Measurements from ENCODE around the gene CHERP.
"Not testable (repeated sequence)": the region's sequence is repeated elsewhere in the genome, so short reads cannot be mapped to it uniquely, and the experiment has no call there.

CHERP gene

DNA sequence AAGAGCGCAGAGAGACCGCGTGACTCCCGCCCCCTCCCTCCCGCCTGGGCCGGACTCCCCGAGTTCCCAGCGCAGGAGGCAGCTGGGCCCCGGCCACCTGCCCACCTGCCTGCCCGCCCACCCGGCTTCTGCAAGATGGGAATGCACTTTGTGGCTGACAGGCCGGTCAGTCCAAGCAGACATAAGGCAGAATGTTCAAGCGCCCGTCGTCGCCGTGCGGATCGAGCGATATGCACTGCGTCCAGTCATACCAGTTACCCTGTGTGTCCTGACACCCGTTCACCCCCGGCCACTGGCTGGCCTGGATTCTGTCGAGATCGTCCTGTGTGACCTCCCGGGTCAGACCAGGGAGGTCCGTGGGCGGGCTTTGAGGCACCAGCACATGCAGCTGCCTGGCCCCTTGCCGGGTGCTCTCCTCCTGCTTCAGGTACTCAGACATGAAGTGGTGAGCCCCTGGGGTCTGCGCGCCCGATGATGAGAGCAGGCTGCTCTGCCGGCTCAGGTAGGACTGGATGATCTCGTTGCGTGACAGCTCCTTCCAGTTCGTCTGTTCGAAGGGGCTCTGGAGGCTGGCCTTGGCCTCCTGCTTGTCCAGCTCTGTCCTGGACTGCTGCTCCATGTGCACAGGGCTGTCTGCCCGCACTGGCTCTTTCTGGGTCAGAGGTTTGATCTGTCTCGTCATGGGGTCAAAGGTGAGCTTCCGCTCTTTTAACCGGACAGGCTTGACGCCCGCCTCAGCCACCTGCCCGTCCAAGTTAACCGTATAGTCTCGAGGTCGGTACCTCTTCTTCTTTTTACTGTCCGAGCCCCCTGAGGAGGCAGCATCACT is 33.8 kb upstream of the CHERP start:
- DNase-seq = no peak

DNA sequence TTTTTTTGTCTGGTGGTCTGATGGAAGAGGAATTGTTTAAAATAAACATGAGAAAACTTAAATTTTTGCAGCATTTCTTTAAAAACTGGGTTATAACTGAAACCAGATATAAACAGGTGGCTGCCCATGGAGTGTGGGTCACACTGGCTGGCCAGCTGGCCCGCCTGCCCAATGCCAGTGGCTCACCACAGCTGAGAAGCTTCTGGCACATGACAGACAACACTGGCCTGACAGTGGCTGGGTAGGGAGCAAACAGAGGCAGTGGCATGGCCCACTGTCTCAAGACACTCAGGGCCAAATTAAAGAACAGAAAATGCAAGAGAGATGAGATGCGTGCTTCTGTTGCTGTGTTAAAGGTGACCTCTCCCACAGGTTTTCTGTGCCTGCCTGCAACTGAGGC is 33.0 kb upstream of the CHERP start:
- no peak for DNase-seq

DNA sequence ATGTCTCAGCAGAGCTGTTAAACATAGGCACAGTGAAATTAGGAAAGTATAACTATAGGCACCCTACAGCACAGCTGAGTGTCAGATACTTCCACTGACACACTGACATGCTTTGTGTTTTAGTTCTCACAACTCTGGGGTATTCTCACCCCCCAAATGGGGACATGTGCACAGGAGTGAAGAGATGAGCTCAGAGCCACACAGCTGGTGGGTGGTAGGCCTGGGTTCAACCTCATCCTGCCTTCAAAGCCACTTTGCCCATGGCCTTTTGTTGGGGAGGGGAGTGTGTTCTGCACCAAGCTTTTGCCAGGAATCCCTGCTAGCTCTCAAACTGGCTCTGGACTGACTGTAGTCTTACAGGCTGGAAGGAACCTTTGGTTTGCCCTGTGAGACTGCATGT is 31.7 kb upstream of the CHERP start:
- DNase-seq = no peak

GRCh38 chr19:16573296-16573695 is 31.1 kb upstream of the CHERP start:
- DNase-seq = no peak

- DNase-seq = peak; percentile 97
Observed at GRCh38 chr19:16572332-16573211, 30.3 kb upstream of the CHERP start, which contains the start of gene SLC35E1. TSS of gene SLC35E1 (minus strand) at chr19:16572415. CDS start at chr19:16572364, 51 bp downstream.

DNA sequence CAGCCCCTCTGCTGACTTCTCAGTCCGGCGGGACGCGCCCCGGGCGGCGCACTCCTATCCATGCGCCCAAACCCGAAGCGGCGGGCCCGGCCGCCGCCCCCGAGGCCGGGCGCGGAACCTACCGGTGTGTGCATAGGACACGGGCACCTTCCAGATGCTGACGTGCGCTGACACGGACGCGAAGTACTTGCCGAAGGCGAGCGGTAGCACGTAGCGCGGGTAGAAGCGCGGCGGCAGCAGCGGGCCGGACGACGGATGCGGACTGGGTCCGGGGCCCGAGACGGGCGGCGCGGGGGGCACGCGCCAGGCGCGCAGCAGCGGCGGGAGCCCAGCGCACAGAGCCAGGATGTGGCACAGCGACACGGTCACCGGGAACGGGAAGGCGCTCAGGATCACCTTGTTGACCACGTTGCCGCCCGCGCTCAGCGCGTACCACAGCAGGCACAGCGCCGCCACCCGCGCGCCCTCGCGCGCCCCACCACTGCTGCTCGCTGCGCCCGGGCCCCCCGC is 29.6 kb upstream of the CHERP start:
- no peak for DNase-seq

- DNase-seq = no peak
Observed at GRCh38 chr19:16571283-16571682, 29.0 kb upstream of the CHERP start.

DNA sequence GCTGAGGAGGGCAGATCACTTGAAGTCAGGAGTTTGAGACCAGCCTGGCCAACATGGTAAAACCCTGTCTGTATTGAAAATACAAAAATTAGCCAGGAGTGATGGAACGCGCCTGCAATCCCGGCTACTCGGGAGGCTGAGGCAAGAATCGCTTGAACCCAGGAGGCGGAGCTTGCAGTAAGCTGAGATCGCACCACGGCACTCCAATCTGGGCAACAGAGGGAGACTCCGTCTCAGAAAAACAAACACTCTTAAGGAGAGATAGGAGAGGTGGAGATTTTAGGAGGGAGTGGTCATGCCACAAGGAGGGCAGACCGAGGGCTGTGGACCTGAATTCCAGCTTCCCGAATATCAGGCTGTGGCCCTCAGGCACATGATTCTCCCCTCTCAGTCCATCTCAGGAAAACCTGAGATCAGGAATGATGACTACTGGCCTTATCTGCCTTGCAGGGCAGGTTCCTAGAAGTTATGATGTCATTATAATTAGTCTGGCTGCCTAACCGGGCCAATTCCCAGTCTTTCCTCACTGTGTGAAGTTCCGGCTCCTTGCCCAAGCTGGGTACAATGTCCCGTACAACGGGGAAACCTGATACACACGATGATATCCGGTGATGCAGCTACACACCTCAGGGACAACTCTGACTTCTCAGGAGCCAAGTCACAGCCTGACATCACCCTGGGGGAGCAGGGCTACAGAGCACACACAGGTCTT is 27.5 kb upstream of the CHERP start:
- no peak for DNase-seq

GRCh38 chr19:16566702-16567101 is 24.5 kb upstream of the CHERP start:
- no peak for DNase-seq

DNA sequence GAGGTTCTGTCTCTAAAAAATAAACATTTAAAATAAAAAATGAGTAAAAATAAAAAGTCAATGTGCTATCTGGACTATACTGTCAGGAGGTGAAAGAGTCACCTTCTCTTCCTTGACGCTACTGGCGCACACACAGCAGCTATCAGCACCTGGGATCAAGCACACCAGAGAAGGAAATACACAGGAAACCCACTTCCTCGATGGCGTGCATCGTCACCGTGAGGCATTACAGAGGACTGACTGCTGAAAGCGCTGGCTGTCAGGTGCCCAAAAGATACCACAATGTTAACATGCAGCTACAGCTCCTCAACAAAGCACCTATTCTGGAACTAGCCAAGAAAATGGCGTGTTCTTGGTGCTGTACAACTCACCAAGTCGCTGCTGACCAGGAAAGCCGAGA is 23.9 kb upstream of the CHERP start:
- DNase-seq = no peak

- DNase-seq = no peak
Observed at GRCh38 chr19:16564842-16565241, 22.6 kb upstream of the CHERP start.

DNA sequence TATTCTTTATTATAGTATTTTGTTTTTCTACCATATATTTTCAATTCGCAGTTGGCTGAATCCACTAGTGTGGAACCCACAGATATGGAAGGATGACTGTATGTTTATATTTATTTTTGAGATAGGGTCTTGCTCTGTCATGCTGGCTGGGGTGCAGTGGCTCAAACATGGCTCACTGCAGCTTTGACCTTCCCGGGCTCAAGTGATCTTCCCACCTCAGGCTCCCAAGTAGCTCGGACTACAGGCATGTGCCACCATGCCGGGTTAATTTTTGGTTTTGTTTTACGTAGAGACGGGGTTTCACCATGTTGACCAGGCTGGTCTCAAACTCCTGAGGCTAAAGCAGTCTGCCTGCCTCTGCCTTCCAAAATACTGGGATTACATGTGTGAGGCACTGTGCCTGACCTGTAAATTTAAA is 20.4 kb upstream of the CHERP start:
- DNase-seq = no peak

DNA sequence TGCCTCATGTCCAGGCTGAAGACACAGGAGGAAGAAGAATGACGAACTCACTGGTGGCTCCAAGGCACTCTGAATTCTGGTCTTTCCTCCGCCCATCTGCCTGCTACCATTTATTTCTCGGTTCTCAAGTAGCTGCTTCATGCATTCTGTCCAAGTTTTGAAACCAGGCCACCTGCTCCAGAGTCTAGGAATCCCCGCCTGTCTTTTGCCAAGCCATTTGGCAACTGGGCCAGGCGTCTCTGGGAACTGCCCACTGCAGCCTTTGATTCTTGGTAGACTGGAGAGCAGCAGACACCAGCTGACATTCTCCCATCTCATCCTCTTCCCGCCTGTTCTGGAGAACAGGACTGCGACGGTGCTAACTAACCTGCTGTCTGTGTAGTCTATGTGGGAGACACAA is 19.1 kb upstream of the CHERP start:
- no peak for DNase-seq

DNA sequence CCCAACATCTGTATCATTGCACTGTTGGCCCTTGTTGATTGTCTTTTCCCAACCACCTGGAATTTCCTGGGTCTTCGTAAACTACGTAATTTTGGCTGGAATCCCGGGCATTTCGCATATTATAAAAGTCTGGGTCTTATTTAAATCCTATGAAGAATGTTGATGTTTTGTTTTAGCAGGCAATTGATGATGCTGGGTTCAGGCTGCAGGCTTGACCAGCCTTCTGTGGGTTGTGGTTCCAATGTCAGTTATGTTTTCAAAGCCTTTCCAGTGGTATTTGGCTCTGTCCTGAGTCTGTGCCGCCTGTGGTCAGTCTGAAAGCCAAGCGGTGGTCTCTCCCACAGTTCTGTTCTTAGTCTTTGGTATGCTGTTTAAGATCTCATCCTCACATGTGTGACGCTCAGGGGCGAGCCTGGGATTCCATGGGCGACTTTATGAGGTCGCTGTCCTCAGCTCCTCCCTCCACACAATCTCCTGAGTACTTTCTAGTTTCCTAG is 17.6 kb upstream of the CHERP start:
- no peak for DNase-seq

DNA sequence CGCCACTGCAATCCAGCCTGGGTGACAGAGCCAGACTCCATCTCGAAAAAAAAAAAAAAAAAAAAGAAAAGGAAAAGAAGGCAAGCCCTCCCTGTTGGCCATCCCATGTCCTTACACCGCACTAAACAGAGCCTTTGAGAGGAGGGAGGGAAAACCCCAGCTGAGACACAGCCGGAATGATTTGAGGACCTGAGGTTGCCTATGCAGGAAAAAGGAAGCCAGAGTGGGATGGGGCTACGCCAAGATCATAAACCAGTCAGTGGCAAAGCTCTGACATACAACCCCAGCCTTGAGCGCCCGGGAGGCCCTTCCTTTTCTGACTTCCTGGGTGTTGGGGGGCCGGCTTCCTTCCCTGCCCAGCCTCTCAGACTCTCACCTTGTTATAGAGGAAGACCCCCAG is 12.5 kb upstream of the CHERP start:
- DNase-seq = no peak

GRCh38 chr19:16551902-16552301 is 9.7 kb upstream of the CHERP start:
- DNase-seq = not testable (repeated sequence)

DNA sequence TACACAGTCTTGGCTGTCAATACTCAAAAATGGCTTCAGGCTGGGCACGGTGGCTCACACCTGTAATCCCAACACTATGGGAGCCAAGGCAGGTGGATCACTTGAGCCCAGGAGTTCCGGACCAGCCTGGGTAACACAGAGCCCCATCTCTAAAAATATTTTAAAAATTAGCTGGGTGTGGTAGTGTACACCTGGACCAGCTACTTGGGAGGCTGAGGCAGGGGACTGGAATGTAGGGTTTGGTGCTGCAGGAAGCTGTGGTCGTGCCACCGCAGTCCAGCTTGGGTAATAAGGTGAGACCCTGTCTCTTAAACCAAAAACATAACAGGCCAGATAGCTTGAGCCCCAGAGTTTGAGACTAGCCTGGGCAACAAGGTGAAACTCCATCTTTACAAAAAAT is 6.7 kb upstream of the CHERP start:
- DNase-seq = no peak

- no peak for DNase-seq
Observed at GRCh38 chr19:16544473-16545231, 2.4 kb upstream of the CHERP start.

- DNase-seq = not testable (repeated sequence)
Observed at GRCh38 chr19:16543734-16544133, 1.5 kb upstream of the CHERP start.

GRCh38 chr19:16542910-16543472 is 754 bp upstream of the CHERP start:
- no peak for DNase-seq

DNA sequence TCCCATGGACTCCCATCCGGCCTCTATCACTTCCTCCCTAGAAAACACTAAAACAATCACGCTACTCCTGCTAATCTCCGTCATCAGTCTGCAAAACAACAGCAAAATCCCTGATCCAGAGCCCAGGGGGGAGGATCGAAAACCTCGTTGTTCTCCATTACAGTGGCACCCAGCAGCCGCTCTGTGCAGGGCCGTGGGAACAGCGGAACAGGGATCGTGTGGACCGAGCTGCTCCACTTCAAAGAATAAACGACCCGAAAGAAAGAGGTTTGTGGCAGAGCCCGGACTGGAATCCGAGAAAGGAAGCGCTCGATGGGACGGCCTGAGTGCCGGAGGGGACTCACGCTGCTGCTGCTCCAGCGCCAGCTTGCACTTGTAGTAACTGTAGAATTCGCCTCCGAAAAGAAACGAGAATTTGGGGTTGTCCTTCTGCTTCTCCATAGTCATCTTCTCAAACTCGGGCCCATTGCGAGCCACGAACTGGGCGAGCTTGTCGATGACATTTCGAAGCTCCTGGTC is 652 bp downstream of the CHERP start:
- DNase-seq = no peak

DNA sequence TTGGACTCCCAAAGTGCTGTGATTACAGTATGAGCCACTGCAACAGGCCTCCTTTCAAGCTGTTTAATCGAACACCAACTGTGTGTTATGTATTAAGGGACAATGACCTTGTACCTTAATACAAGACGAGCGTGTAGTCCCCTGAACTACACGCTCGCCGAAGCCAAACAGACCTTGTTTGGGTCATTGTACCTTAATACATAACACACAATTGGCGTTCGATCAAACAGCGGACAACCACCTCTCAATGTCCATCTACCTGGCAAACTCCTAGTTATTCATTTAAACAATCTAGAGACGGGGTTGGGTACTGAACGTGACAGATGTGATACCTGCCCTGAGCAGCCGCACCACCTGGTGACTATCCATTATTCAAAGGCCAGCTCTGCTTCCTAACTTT is 1.3 kb downstream of the CHERP start:
- DNase-seq = no peak
